CD1c-positive myeloid dendritic cell (primary cell): ENCODE results near the gene CHRD.
"Not testable (repeated sequence)": the region's sequence is repeated elsewhere in the genome, so short reads cannot be mapped to it uniquely, and the experiment has no call there.

ENCODE experiments used
- DNase-seq: peaks from one replicate; pipeline ENCODE4 v3.0.0-alpha.2; 2016; ENCODE audit errors: extremely low spot score

CHRD gene

GRCh38 chr3:184417619-184418327 lies 37.9 kb downstream of the CHRD start:
- DNase-seq = peak; percentile 82

- DNase-seq = no peak
These were observed 39.3 kb downstream of the CHRD start for GRCh38 chr3:184419171-184419570.

GRCh38 chr3:184423561-184423960 lies 43.7 kb downstream of the CHRD start:
- DNase-seq = peak; percentile 50

- no peak for DNase-seq
These were observed 46.9 kb downstream of the CHRD start for GRCh38 chr3:184426691-184427141.

- no peak for DNase-seq
These were observed 48.8 kb downstream of the CHRD start for GRCh38 chr3:184428561-184429175.

GRCh38 chr3:184429786-184430185 lies 49.9 kb downstream of the CHRD start:
- no peak for DNase-seq

GRCh38 chr3:184430940-184431339 lies 51.1 kb downstream of the CHRD start:
- no peak for DNase-seq

- DNase-seq = not testable (repeated sequence)
These were observed 53.3 kb downstream of the CHRD start for GRCh38 chr3:184433178-184433577.

- DNase-seq = no peak
These were observed 59.2 kb downstream of the CHRD start for GRCh38 chr3:184439096-184439495.
